GM19372 (cell line): Measurements from ENCODE around the gene ATP13A3.
"Not testable (repeated sequence)": the region's sequence is repeated elsewhere in the genome, so short reads cannot be mapped to it uniquely, and the experiment has no call there.

Experiments used
- ATAC-seq: cut with Tn5 transposase; IDR thresholded peaks from one replicate; pipeline ENCODE4 v1.9.1; 2021; ENCODE audit warnings: mild to moderate bottlenecking, low read depth, moderate library complexity; ENCODE audit not compliant: unreplicated experiment

Gene ATP13A3

GRCh38 chr3:194486540-194487288 lies at the start of gene ATP13A3:
Gene ATP13A3, minus strand, starts transcription at chr3:194487002. Its CDS starts 24,812 bp downstream, at chr3:194462190.
- ATAC-seq, result peak; percentile 65

DNA sequence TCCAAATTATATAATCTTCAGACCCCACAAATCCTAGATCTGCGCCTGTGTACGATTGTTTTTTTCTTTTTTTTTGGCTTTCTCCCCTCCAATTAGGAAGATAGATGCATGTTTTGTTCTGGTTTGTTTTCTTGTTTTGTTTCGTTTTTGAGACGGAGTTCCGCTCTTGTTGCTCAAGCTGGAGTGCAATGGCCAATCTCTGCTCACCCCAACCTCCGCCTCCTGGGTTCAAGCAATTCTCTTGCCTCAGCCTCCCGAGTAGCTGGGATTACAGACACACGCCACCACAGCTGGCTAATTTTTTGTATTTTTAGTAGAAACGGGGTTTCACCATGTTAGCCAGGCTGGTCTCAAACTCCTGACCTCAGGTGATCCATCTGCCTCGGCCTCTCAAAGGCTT lies 48.4 kb upstream of the ATP13A3 start:
- ATAC-seq, result not testable (repeated sequence)

GRCh38 chr3:194534243-194534642 lies 47.4 kb upstream of the ATP13A3 start:
- ATAC-seq, result no peak

DNA sequence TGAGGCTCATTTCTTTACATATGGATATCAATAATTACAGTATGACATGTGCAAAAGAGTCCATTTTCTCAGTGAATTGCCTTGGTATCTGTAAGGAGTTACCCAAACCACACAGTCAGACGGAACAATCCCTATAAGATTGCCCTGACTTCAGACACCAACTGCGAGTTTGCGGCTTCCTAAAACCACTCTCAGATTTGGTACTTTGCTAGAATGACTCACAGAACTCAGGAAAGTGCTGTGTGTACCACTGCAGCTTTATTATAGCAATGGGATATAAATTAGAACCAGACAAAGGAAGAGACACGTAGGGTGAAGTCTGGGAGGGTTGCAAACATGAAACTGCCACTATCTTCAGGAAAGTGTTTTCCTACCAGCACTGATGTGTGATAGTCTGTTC lies 45.8 kb upstream of the ATP13A3 start:
- no peak for ATAC-seq

DNA sequence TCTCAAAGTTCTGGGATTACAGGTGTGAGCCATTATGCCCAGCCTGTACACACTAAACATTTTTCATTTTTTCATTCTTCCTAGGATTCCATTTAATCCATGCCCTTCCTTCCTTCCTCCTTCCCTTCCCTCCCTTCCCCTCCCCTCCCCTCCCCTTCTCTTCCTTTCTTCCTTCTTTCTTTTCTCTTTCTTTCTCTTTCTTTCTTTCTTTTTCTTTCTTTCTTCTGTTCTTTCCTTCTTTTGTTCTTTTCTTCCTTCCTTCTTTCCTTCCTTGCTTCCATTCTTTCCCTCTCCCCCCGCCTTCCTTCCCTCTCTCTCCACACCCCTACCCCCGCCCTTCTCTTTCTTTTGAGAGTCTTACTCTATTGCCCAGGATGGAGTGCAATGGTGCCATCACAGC lies 40.9 kb upstream of the ATP13A3 start:
- ATAC-seq, result no peak

- no peak for ATAC-seq
These were observed 39.4 kb upstream of the ATP13A3 start for GRCh38 chr3:194526164-194526563.

DNA sequence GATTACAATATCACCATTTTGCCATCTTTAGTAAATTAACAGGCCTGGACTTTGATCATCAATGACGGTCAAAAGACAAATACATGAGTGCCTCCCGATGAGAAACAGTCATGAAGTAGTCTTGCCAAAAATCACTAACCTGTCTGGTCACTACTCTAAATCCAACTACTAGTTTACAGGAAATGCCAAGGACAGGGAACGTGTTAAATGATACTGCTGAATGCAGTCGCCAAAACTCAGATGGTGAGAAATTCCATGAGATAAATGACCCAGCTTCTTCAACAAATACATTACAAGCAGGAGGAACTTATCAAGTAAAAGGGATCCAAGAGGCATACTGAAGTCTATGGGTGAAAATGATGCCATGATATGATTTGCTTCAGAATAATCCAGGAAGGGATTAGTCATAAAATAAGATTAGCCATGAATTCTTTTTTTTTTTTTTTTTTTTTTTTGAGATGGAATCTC lies 35.8 kb upstream of the ATP13A3 start:
- no peak for ATAC-seq

DNA sequence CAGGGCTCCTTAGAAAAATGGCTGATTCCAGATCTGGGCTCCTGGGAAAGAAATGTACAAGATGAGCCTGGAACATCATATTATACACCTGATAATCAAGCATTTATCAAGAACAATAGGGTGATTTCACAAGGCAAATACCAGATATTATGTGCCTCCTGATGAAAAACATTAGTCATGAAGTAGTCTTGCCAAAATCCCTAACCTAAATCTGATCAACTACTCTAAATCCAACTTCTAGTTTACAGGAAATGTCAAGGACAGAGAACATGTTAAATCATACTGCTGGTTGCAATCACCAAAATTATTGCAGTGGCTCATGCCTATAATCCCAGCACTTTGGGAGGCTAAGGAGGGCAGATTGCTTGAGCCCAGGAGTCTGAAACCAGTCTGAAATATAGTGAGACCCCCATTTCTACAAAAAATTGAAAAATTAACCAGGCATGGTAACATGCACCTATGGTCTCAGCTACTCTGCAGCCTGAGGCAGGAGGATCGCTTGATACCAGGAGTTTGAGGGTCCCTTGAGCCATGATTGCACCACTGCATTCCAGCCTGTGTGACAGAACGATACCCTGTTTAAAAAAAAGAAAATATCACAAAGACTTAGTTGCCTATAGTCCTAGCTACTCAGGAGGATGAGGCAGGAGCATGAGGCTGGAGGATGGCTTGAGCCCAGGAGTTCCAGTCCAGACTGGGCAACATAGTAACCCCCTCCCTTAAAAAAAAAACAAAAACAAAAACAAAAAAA lies 34.9 kb upstream of the ATP13A3 start:
- ATAC-seq, result no peak

DNA sequence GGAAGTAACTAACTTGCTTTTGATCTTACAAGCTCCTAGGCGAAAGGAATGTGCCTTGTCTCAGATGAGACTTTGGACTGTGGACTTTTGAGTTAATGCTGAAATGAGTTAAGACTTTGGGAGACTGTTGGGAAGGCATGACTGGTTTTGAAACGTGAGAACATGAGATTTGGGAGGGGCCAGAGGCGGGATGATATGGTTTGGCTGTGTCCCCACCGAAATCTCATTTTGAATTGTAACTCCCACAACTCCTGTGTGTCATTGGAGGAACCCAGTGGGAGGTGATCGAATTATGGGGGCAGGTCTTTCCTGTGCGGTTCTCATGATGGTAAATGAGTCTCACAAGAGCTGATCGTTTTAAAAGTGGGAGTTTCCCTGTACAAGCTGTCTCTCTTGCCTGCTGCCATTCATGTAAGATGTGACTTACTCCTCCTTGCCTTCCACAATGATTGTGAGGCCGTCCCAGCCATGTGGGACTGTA lies 33.9 kb upstream of the ATP13A3 start:
- not testable (repeated sequence) for ATAC-seq

- not testable (repeated sequence) for ATAC-seq
These were observed 33.4 kb upstream of the ATP13A3 start for GRCh38 chr3:194520201-194520600.

- no peak for ATAC-seq
These were observed 31.9 kb upstream of the ATP13A3 start for GRCh38 chr3:194518652-194519051.

DNA sequence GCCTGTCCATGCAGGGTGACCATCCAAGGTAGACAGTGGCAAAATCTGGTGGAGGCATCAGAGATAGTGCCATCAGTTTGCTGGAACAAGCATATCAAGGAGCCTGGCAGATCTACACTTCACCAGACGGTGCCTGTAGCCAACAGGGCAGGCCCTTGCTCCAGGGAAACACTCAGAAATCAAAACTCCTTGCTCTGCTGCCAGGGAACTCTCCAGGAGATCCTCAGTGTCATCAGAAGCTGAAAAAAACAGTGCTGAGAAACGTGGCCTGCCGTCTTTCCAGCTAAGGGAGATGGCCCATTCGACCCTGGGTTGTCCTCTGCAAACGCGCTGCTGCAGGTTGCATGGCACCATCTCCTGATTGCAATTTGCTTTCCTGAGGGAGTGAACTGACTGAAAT lies 30.5 kb upstream of the ATP13A3 start:
- no peak for ATAC-seq

GRCh38 chr3:194514626-194515025 lies 27.8 kb upstream of the ATP13A3 start:
- no peak for ATAC-seq

DNA sequence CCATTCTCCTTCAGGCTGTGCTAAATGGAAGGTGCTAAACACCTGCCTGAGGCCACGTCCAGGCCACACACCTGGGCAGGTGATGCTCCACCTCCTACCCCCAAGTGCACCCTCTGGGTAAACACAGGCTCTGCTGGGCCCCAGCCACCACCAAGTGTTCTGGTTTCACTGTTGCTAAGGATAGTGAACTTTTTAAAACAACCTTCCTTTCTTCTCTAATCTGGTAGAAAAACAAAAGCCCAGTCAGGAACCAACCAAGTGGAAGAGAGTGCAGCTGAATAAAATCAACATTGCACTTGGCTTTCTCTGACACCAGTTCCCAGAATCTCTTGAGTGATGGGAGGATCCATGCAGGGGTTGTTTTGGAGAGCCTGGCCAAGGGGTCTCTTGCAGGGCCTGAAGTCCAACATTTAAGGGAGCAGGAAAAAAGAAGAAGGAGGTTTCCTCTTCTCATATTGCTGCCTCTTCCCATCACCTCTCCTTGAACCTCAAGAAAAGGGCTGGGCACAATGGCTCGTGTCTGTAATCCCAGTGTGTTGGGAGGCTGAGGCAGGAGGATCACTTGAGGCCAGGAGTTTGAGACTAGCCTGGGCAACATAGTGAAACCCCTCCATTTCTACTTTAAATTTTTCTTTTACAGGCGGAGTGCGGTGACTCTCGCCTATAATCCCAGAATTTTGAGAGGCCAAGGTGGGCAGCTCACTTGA lies 26.2 kb upstream of the ATP13A3 start:
- ATAC-seq, result no peak

- ATAC-seq, result no peak
These were observed 22.0 kb upstream of the ATP13A3 start for GRCh38 chr3:194508491-194509453.

- ATAC-seq, result no peak
These were observed 20.8 kb upstream of the ATP13A3 start for GRCh38 chr3:194507571-194507970.

- no peak for ATAC-seq
These were observed 19.1 kb upstream of the ATP13A3 start for GRCh38 chr3:194505791-194506415.

- ATAC-seq, result no peak
These were observed 18.1 kb upstream of the ATP13A3 start for GRCh38 chr3:194504861-194505260.

DNA sequence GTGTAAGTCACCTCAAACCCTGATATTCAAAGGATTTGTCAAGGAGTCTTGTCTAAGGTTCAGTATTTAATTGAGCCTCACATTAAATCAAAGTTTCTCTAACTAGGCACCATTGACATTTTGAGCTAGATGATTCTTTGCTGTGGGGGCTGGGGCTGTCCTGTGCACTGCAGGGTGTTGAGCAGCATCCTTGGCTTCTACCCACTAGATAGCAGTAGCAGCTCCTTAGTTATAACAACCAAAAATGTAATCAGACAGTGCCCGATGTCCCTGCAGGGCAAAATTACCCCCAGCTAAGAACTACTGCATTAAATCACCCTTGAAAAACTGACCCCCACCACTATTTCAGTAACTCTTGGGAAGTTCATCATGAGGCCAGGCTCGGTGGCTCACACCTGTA lies 17.3 kb upstream of the ATP13A3 start:
- ATAC-seq, result no peak
